CD14-positive monocyte (primary cell): ENCODE measurements around the gene PRKAG3. TPM values are rescaled to one million over a fixed set of nuclear protein-coding genes. Genes with fewer than 3 reads are reported as not detected.

ENCODE experiments used
- DNase-seq, 3 donors: peaks; one replicate each; pipeline ENCODE4 v3.0.0-alpha.2; 2011 to 2022
- H2AFZ ChIP-seq: 2 replicates; pipeline ENCODE4 v1.6.0; 2012; ENCODE audit warnings: mild to moderate bottlenecking, low read depth, low read length, inconsistent platforms; ENCODE audit not compliant: insufficient read depth, poor library complexity, severe bottlenecking
- H3K27ac ChIP-seq, 2 donors: 1 replicate in 1 of 2; 2 replicates in 1 of 2; pipeline ENCODE4 v1.5.1; 2012 to 2013; ENCODE audit warnings: low read length in 2 of 2, control low read depth in 1 of 2, inconsistent platforms in 1 of 2, low read depth in 1 of 2, mild to moderate bottlenecking in 1 of 2
- H3K27me3 ChIP-seq, 2 donors: one replicate each; pipeline versions ENCODE4 v1.6.0 to v1.6.1; 2011 to 2013; ENCODE audit warnings: low read length in 2 of 2; ENCODE audit not compliant: control insufficient read depth in 2 of 2, insufficient read depth in 2 of 2
- H3K36me3 ChIP-seq, 2 donors: replicated peaks in 1 of 2; 1 replicate in 1 of 2; 2 replicates in 1 of 2; pipeline versions ENCODE4 v1.5.1 to v1.6.1; 2012 to 2013; ENCODE audit warnings: low read length in 2 of 2, control low read depth in 1 of 2, inconsistent platforms in 1 of 2, mild to moderate bottlenecking in 1 of 2; ENCODE audit not compliant: insufficient read depth in 2 of 2, control insufficient read depth in 1 of 2
- H3K4me1 ChIP-seq, 2 donors: 1 replicate in 1 of 2; 2 replicates in 1 of 2; pipeline versions ENCODE4 v1.5.1 to v1.6.1; 2012 to 2013; ENCODE audit warnings: low read length in 2 of 2, control low read depth in 1 of 2, inconsistent platforms in 1 of 2, mild to moderate bottlenecking in 1 of 2, moderate library complexity in 1 of 2; ENCODE audit not compliant: insufficient read depth in 2 of 2, control insufficient read depth in 1 of 2
- H3K4me2 ChIP-seq: replicated peaks from 2 replicates; pipeline ENCODE3; 2012; ENCODE audit warnings: low read length, moderate library complexity, mild to moderate bottlenecking; ENCODE audit not compliant: poor library complexity, severe bottlenecking; ENCODE audit errors: extremely low read depth
- H3K4me3 ChIP-seq, 3 experiments: fragments of 200-600 bp in 1 of 3; sonication (generic) in 1 of 3; replicated peaks in 1 of 3; 1 replicate in 2 of 3; 2 replicates in 1 of 3; pipeline ENCODE4 v1.5.1; 2011 to 2013; ENCODE audit warnings: low read length in 3 of 3, mild to moderate bottlenecking in 3 of 3, control low read depth in 2 of 3, low read depth in 2 of 3, inconsistent platforms in 1 of 3, moderate library complexity in 1 of 3
- H3K79me2 ChIP-seq: 2 replicates; pipeline ENCODE4 v1.6.0; 2012; ENCODE audit warnings: mild to moderate bottlenecking, control low read depth, inconsistent platforms, low read length, moderate library complexity; ENCODE audit not compliant: insufficient read depth
- H3K9ac ChIP-seq: 2 replicates; pipeline ENCODE4 v1.6.0; 2017; ENCODE audit warnings: low read length, mild to moderate bottlenecking; ENCODE audit not compliant: insufficient read depth, poor library complexity, severe bottlenecking
- H3K9me3 ChIP-seq, 2 donors: replicated peaks in 1 of 2; 1 replicate in 1 of 2; 2 replicates in 1 of 2; pipeline versions ENCODE4 v1.5.1 to v1.6.1; 2012 to 2013; ENCODE audit warnings: low read length in 2 of 2, control low read depth in 1 of 2; ENCODE audit not compliant: control insufficient read depth in 1 of 2, insufficient read depth in 1 of 2
- H4K20me1 ChIP-seq: 2 replicates; pipeline ENCODE4 v1.6.0; 2012; ENCODE audit warnings: mild to moderate bottlenecking, low read length, control low read depth, moderate library complexity; ENCODE audit not compliant: insufficient read depth
- H3K27ac Mint-ChIP-seq, 7 donors: one replicate each; pipeline ENCODE4 v1.8.0; 2020; ENCODE audit warnings: mild to moderate bottlenecking in 7 of 7, mixed read lengths in 7 of 7, moderate library complexity in 6 of 7, inconsistent platforms in 2 of 7
- H3K27me3 Mint-ChIP-seq, 3 donors: one replicate each; pipeline ENCODE4 v1.8.0; 2021 to 2022; ENCODE audit warnings: low read depth in 3 of 3, mild to moderate bottlenecking in 3 of 3, mixed read lengths in 3 of 3, moderate library complexity in 3 of 3, inconsistent platforms in 1 of 3
- H3K36me3 Mint-ChIP-seq, 2 donors: one replicate each; pipeline ENCODE4 v1.8.0; 2020; ENCODE audit warnings: mixed read lengths in 2 of 2, inconsistent platforms in 1 of 2, mild to moderate bottlenecking in 1 of 2
- H3K4me1 Mint-ChIP-seq: one replicate; pipeline ENCODE4 v1.8.0; 2020; ENCODE audit warnings: mild to moderate bottlenecking, mixed read lengths
- H3K4me3 Mint-ChIP-seq, 2 donors: one replicate each; pipeline ENCODE4 v1.8.0; 2020; ENCODE audit warnings: mild to moderate bottlenecking in 2 of 2, mixed read lengths in 2 of 2, moderate library complexity in 1 of 2
- H3K9me3 Mint-ChIP-seq, 7 donors: one replicate each; pipeline ENCODE4 v1.8.0; 2020 to 2022; ENCODE audit warnings: mixed read lengths in 7 of 7, mild to moderate bottlenecking in 6 of 7, moderate library complexity in 6 of 7, inconsistent platforms in 2 of 7
- CTCF ChIP-seq: fragments of 200-600 bp; IDR thresholded peaks from one replicate; pipeline ENCODE4 v1.8.0; 2022; ENCODE audit warnings: antibody characterized with exemption, mild to moderate bottlenecking
- WGBS: methylation state at CpG from one replicate; pipeline ENCODE4 v1.1.5; 2013; ENCODE audit warnings: missing lambda C conversion rate; ENCODE audit not compliant: insufficient coverage; 5-methylcytosine and 5-hydroxymethylcytosine counted together
- intact Hi-C, 2 donors: fragments of 100-400 bp; cut with micrococcal nuclease; formaldehyde crosslinking; loops; one replicate each; pipeline versions ENCODE4 v1.15.0 to v1.15.1; 2023
- polyA plus RNA-seq, 3 donors: library from polyadenylated mRNA; depleted of rRNA in 1 of 3; unstranded in 2 of 3; stranded (reverse) in 1 of 3; fragments of 300-500 nt in 2 of 3; fragments of >200 nt in 1 of 3; fragmentation: Illumina TruSeq in 2 of 3; gene quantifications; 1 replicate in 2 of 3; 2 replicates in 1 of 3; pipeline ENCODE4 v1.2.3, GENCODE V29; 2012 to 2021

PRKAG3 gene
- polyA plus RNA-seq, 3 donors: not detected

- H3K4me3 Mint-ChIP-seq: peak overlapping the region; percentile 84 to 98
- Histone ChIP-seq H4K20me1 (peaks cover 6% of the 10 kb centered on the region), H3K4me2 (peak overlapping the region; percentile 98), H3K27me3 (peaks cover 39 to 52% of the 10 kb centered on the region in 2 donors), H3K79me2 (no peaks in the 10 kb centered on the region), H3K9me3 (peaks cover 0 to 22% of the 10 kb centered on the region in 2 donors), H3K27ac (no peak overlapping the region), H2AFZ (peak overlapping the region; percentile 86), H3K9ac (peak overlapping the region; percentile 49), H3K4me3 (peak overlapping the region; percentile 45 to 81 (median 56)), H3K36me3 (no peaks in the 10 kb centered on the region), H3K4me1 (peaks cover 25 to 39% of the 10 kb centered on the region in 2 donors)
- peaks cover 38% of the 10 kb centered on the region for H3K4me1 Mint-ChIP-seq
- intact Hi-C loops: no loop called here
- WGBS: under 1% methylated on average over 60 of the region's 60 CpGs
- H3K9me3 Mint-ChIP-seq: peaks cover 0 to 13% (median 5%) of the 10 kb centered on the region in 7 donors
- H3K27me3 Mint-ChIP-seq: peaks cover 60 to 65% (median 63%) of the 10 kb centered on the region in 3 donors
- peak overlapping the region in 1 of 7 donors; percentile 61 for H3K27ac Mint-ChIP-seq
- no peak for TF ChIP-seq CTCF
- peaks cover 10% of the 10 kb centered on the region in 2 donors for H3K36me3 Mint-ChIP-seq
- DNase-seq: no peak
Observed at GRCh38 chr2:218871345-218872302, 40.0 kb upstream of the PRKAG3 start.

GRCh38 chr2:218870984-218871344, 39.4 kb upstream of the PRKAG3 start:
- WGBS: under 1% methylated on average over 16 of the region's 18 CpGs
- H3K27ac ChIP-seq: no peak overlapping the region
- peak overlapping the region; percentile 98 for H3K4me2 ChIP-seq
- peaks cover 34 to 45% of the 10 kb centered on the region in 2 donors for H3K27me3 ChIP-seq
- peaks cover 0 to 13% (median 6%) of the 10 kb centered on the region in 7 donors for H3K9me3 Mint-ChIP-seq
- H4K20me1 ChIP-seq: peaks cover 6% of the 10 kb centered on the region
- H3K4me1 Mint-ChIP-seq: peaks cover 38% of the 10 kb centered on the region
- no peak for TF ChIP-seq CTCF
- peaks cover 25 to 39% of the 10 kb centered on the region in 2 donors for H3K4me1 ChIP-seq
- DNase-seq: peak in 2 of 3 donors; percentile 28 to 39
- intact Hi-C loops: no loop called here
- peak overlapping the region; percentile 86 for H2AFZ ChIP-seq
- H3K4me3 Mint-ChIP-seq: peak overlapping the region; percentile 84 to 90
- H3K4me3 ChIP-seq: peak overlapping the region; percentile 45 to 81 (median 56)
- peaks cover 10% of the 10 kb centered on the region in 2 donors for H3K36me3 Mint-ChIP-seq
- H3K9me3 ChIP-seq: peaks cover 0 to 22% of the 10 kb centered on the region in 2 donors
- no peaks in the 10 kb centered on the region for H3K79me2 ChIP-seq
- H3K27me3 Mint-ChIP-seq: peaks cover 55 to 61% (median 60%) of the 10 kb centered on the region in 3 donors
- peak overlapping the region; percentile 49 for H3K9ac ChIP-seq
- H3K27ac Mint-ChIP-seq: no peak overlapping the region
- no peaks in the 10 kb centered on the region for H3K36me3 ChIP-seq
